K562 (cell line): Measurements from ENCODE around the gene SOX18. TPM values are rescaled to one million over a fixed set of nuclear protein-coding genes. Genes with fewer than 3 reads are reported as not detected.

Experiments
- ARID1B ChIP-seq: fragments of 450-650 bp; IDR thresholded peaks from 2 replicates; pipeline ENCODE4 v1.6.1; 2016; ENCODE audit warnings: antibody characterized with exemption, mild to moderate bottlenecking, inconsistent platforms
- DPF2 ChIP-seq: fragments of 450-650 bp; IDR thresholded peaks from 2 replicates; pipeline ENCODE4 v1.6.1; 2016
- JUNB ChIP-seq: fragments of 450-650 bp; formaldehyde crosslinking; conservative IDR thresholded peaks from 2 replicates; pipeline ENCODE4 v1.4.0; 2020; ENCODE audit warnings: mild to moderate bottlenecking
- LEF1 ChIP-seq: fragments of 450-650 bp; IDR thresholded peaks from 2 replicates; pipeline ENCODE4 v1.6.1; 2016; ENCODE audit warnings: mild to moderate bottlenecking
- NR2C2 ChIP-seq, 2 experiments: fragments of 200-800 bp in 1 of 2; sonication (Bioruptor generic) in 1 of 2; sonication (generic) in 1 of 2; formaldehyde crosslinking in 1 of 2; IDR thresholded peaks; 2 replicates each; pipeline versions ENCODE4 v1.6.1 to v1.8.0; 2016 to 2022; ENCODE audit warnings: mild to moderate bottlenecking in 1 of 2, missing compliant biosample characterization in 1 of 2, missing genetic modification characterization in 1 of 2, missing genetic modification reagents in 1 of 2
- NRF1 ChIP-seq, 2 experiments: fragments of 450-650 bp; IDR thresholded peaks in 1 of 2; conservative IDR thresholded peaks in 1 of 2; 2 replicates each; pipeline ENCODE4 v1.6.1; 2014; ENCODE audit warnings: mild to moderate bottlenecking in 2 of 2
- PKNOX1 ChIP-seq: fragments of 450-650 bp; IDR thresholded peaks from 2 replicates; pipeline ENCODE4 v1.6.1; 2016
- RBM22 ChIP-seq: fragments of 200-400 bp; formaldehyde crosslinking; IDR thresholded peaks from 2 replicates; pipeline ENCODE4 v1.6.1; 2018; ENCODE audit warnings: low read length, low read depth; ENCODE audit not compliant: poor library complexity, severe bottlenecking
- RERE ChIP-seq: sonication (generic); formaldehyde crosslinking; IDR thresholded peaks from 2 replicates; pipeline ENCODE4 v1.8.0; 2023; ENCODE audit warnings: missing genetic modification reagents, mild to moderate bottlenecking, borderline replicate concordance
- RNF2 ChIP-seq: sonication (generic); IDR thresholded peaks from 2 replicates; pipeline ENCODE4 v1.6.1; 2016
- SFPQ ChIP-seq: fragments of 200-400 bp; formaldehyde crosslinking; IDR thresholded peaks from 2 replicates; pipeline ENCODE4 v1.6.1; 2017; ENCODE audit warnings: mild to moderate bottlenecking, low read depth, low read length, moderate library complexity
- SNAPC5 ChIP-seq: fragments of 250-450 bp; sonication (Bioruptor Pico); IDR thresholded peaks from 2 replicates; pipeline ENCODE4 v1.8.0; 2021; ENCODE audit warnings: moderate library complexity, mild to moderate bottlenecking, inconsistent platforms
- TFAP4 ChIP-seq: sonication (generic); formaldehyde crosslinking; IDR thresholded peaks from 2 replicates; pipeline ENCODE4 v1.8.0; 2022; ENCODE audit warnings: missing genetic modification reagents, mild to moderate bottlenecking, moderate library complexity, borderline replicate concordance
- TRIM28 ChIP-seq: fragments of 450-650 bp; IDR thresholded peaks from 2 replicates; pipeline ENCODE4 v1.6.1; 2017
- ZNF197 ChIP-seq: fragments of 200-800 bp; sonication (Bioruptor generic); IDR thresholded peaks from 2 replicates; pipeline ENCODE4 v1.6.1; 2016; ENCODE audit warnings: low read depth, missing genetic modification characterization, missing compliant biosample characterization
- ZNF232 ChIP-seq: sonication (generic); formaldehyde crosslinking; IDR thresholded peaks from 2 replicates; pipeline ENCODE4 v1.8.0; 2022; ENCODE audit warnings: mild to moderate bottlenecking, missing genetic modification reagents
- polyA plus RNA-seq, 8 experiments: library from polyadenylated mRNA; depleted of rRNA in 4 of 8; stranded (reverse) in 5 of 8; unstranded in 3 of 8; fragments of >200 nt; fragmentation: Nextera tagmentation in 2 of 8; fragmentation: Illumina TruSeq in 1 of 8; extraction: Ambion mirVana in 2 of 8; extraction: Trizol in 1 of 8; gene quantifications; 2 replicates each; pipeline versions ENCODE4 v1.2.1 to v1.2.3, GENCODE V29; 2011 to 2014; ENCODE audit warnings: inconsistent platforms in 1 of 8, missing spikeins in 1 of 8
- total RNA-seq, 7 experiments: library from RNA; depleted of rRNA in 6 of 7; stranded (reverse); fragments of >200 nt in 6 of 7; fragmentation: Illumina TruSeq in 2 of 7; extraction: Trizol in 2 of 7; gene quantifications; 2 replicates each; pipeline versions ENCODE4 v1.2.1 to v1.2.3, GENCODE V29; 2011 to 2021; ENCODE audit warnings: low replicate concordance in 1 of 7

The SOX18 gene
- total and polyA plus RNA-seq, 9 of the 15 experiments (the other 6 are each of a cell fraction or from before 2014, with no cell fraction given), result 0.15 to 19.8 (median 0.33) TPM

- no peak for TF ChIP-seq PKNOX1
- peak; percentile 34; the same call in 1 of the 2 replicates for TF ChIP-seq ARID1B
- TF ChIP-seq LEF1, result no peak
- TF ChIP-seq TRIM28, result no peak
- TF ChIP-seq RBM22, result peak; percentile 37
- peak; percentile 89 for TF ChIP-seq NR2C2 (CRISPR knock-in tag; IDR thresholded peaks at IDR 0.05)
- peak; percentile 71; the same call in 1 of the 2 replicates for TF ChIP-seq NR2C2 (tag; IDR thresholded peaks at IDR 0.05)
- TF ChIP-seq RNF2, result no peak
- no peak for TF ChIP-seq JUNB
- peak; percentile 67; the same call in 1 of the 2 replicates for TF ChIP-seq TFAP4 (CRISPR knock-in tag)
- TF ChIP-seq ZNF197 (CRISPR knock-in tag), result no peak
- TF ChIP-seq ZNF232 (CRISPR knock-in tag), result no peak
- TF ChIP-seq SFPQ, result no peak
- no peak for TF ChIP-seq NRF1 (conservative IDR thresholded peaks at IDR 0.05 in 1 of 2, IDR thresholded peaks at IDR 0.05 in 1 of 2)
- TF ChIP-seq SNAPC5 (CRISPR knock-in tag), result no peak
- 0 out of 2 replicates have a peak, but pooled peaks have one; percentile 45 for TF ChIP-seq DPF2
- TF ChIP-seq RERE (CRISPR knock-in tag), result no peak
Observed at GRCh38 chr20:64036346-64037198, 12.9 kb downstream of the SOX18 start (continued).
